Midbrain (tissue), 1 donor: ENCODE results near the gene PXT1.

Experiments used
- DNase-seq: peaks from one replicate; lab custom pipeline; 2025; lab: John Stamatoyannopoulos, UW

PXT1 gene

GRCh38 chr6:36387440-36388303 lies 55.0 kb downstream of the PXT1 start, which contains the start of gene ETV7:
ETV7 (minus strand) TSS chr6:36387669; CDS start chr6:36387541, 128 bp downstream.
- peak; percentile 2 for DNase-seq

- DNase-seq: no peak
Observed at GRCh38 chr6:36386495-36387439, 55.9 kb downstream of the PXT1 start.

GRCh38 chr6:36384095-36384494 lies 58.6 kb downstream of the PXT1 start:
- no peak for DNase-seq

- no peak for DNase-seq
Observed at GRCh38 chr6:36383606-36384005, 59.0 kb downstream of the PXT1 start.

- DNase-seq: no peak
Observed at GRCh38 chr6:36382976-36383375, 59.7 kb downstream of the PXT1 start.

GRCh38 chr6:36381502-36382389 lies 60.9 kb downstream of the PXT1 start:
- no peak for DNase-seq

- DNase-seq: no peak
Observed at GRCh38 chr6:36380166-36380565, 62.5 kb downstream of the PXT1 start.

- DNase-seq: no peak
Observed at GRCh38 chr6:36378936-36379335, 63.7 kb downstream of the PXT1 start.

- DNase-seq: no peak
Observed at GRCh38 chr6:36378243-36378920, 64.3 kb downstream of the PXT1 start.

GRCh38 chr6:36377594-36377993 lies 65.1 kb downstream of the PXT1 start:
- no peak for DNase-seq

GRCh38 chr6:36376742-36377141 lies 65.9 kb downstream of the PXT1 start:
- no peak for DNase-seq

- DNase-seq: no peak
Observed at GRCh38 chr6:36376183-36376582, 66.5 kb downstream of the PXT1 start.

GRCh38 chr6:36375644-36376155 lies 67.0 kb downstream of the PXT1 start:
- DNase-seq: no peak

GRCh38 chr6:36374972-36375371 lies 67.7 kb downstream of the PXT1 start:
- DNase-seq: no peak

- DNase-seq: no peak
Observed at GRCh38 chr6:36374194-36374593, 68.5 kb downstream of the PXT1 start.

- DNase-seq: no peak
Observed at GRCh38 chr6:36373368-36374019, 69.2 kb downstream of the PXT1 start.

GRCh38 chr6:36372088-36372487 lies 70.6 kb downstream of the PXT1 start:
- no peak for DNase-seq

- no peak for DNase-seq
Observed at GRCh38 chr6:36371211-36371610, 71.4 kb downstream of the PXT1 start.

- DNase-seq: no peak
Observed at GRCh38 chr6:36370638-36371037, 72.0 kb downstream of the PXT1 start.
